ENCODE data around the gene DYNC1H1.
A peak's percentile ranks its signal among the peaks of the same experiment; 100 is the strongest.
"Not testable (repeated sequence)": the region's sequence is repeated elsewhere in the genome, so short reads cannot be mapped to it uniquely, and the experiment has no call there.

Gene DYNC1H1

GRCh38 chr14:102078361-102078791 is 114.0 kb downstream of the DYNC1H1 start:
- not testable (repeated sequence) for H3K9me3 Mint-ChIP-seq; DNase-seq (ENCODE audit: low spot score); H3K4me3 Mint-ChIP-seq; H3K27me3 Mint-ChIP-seq (ENCODE audit: low read depth)
- Mint-ChIP-seq H3K36me3 (ENCODE audit: low read depth) (peaks cover 59% of the 10 kb centered on the region), H3K4me1 (ENCODE audit: low read depth) (peaks cover 21% of the 10 kb centered on the region), H3K27ac (peak overlapping the region; percentile 7)

GRCh38 chr14:102078831-102079699 is 114.7 kb downstream of the DYNC1H1 start:
- Mint-ChIP-seq H3K27ac (peak overlapping the region; percentile 23), H3K27me3 (ENCODE audit: low read depth) (no peaks in the 10 kb centered on the region), H3K9me3 (no peaks in the 10 kb centered on the region), H3K4me3 (no peak overlapping the region), H3K36me3 (ENCODE audit: low read depth) (peaks cover 65% of the 10 kb centered on the region), H3K4me1 (ENCODE audit: low read depth) (peaks cover 28% of the 10 kb centered on the region)
- no peak for DNase-seq (ENCODE audit: low spot score)

- DNase-seq (ENCODE audit: low spot score): no peak
- H3K4me1 Mint-ChIP-seq (ENCODE audit: low read depth): peaks cover 34% of the 10 kb centered on the region
- H3K4me3 Mint-ChIP-seq: no peak overlapping the region
- no peak overlapping the region for H3K27ac Mint-ChIP-seq
- H3K27me3 Mint-ChIP-seq (ENCODE audit: low read depth): no peaks in the 10 kb centered on the region
- H3K36me3 Mint-ChIP-seq (ENCODE audit: low read depth): peaks cover 67% of the 10 kb centered on the region
- H3K9me3 Mint-ChIP-seq: no peaks in the 10 kb centered on the region
Observed at GRCh38 chr14:102079700-102079979, 115.3 kb downstream of the DYNC1H1 start.

- Mint-ChIP-seq H3K27ac (peak overlapping the region; percentile 36), H3K36me3 (ENCODE audit: low read depth) (peaks cover 75% of the 10 kb centered on the region), H3K4me3 (no peak overlapping the region), H3K9me3 (no peaks in the 10 kb centered on the region), H3K4me1 (ENCODE audit: low read depth) (peaks cover 41% of the 10 kb centered on the region), H3K27me3 (ENCODE audit: low read depth) (no peaks in the 10 kb centered on the region)
- DNase-seq (ENCODE audit: low spot score): no peak
Observed at GRCh38 chr14:102080183-102081080, 116.1 kb downstream of the DYNC1H1 start.

- H3K27ac Mint-ChIP-seq: no peak overlapping the region
- DNase-seq (ENCODE audit: low spot score): no peak
- no peaks in the 10 kb centered on the region for H3K9me3 Mint-ChIP-seq
- peaks cover 84% of the 10 kb centered on the region for H3K36me3 Mint-ChIP-seq (ENCODE audit: low read depth)
- H3K4me3 Mint-ChIP-seq: peak overlapping the region; percentile 88
- H3K4me1 Mint-ChIP-seq (ENCODE audit: low read depth): peaks cover 47% of the 10 kb centered on the region
- H3K27me3 Mint-ChIP-seq (ENCODE audit: low read depth): no peaks in the 10 kb centered on the region
Observed at GRCh38 chr14:102081231-102082080, 117.1 kb downstream of the DYNC1H1 start.

- Mint-ChIP-seq H3K4me1 (ENCODE audit: low read depth) (peaks cover 59% of the 10 kb centered on the region), H3K4me3 (peak overlapping the region; percentile 88), H3K36me3 (ENCODE audit: low read depth) (peaks cover 65% of the 10 kb centered on the region), H3K27ac (peak overlapping the region; percentile 97)
- H3K27me3 Mint-ChIP-seq (ENCODE audit: low read depth); H3K9me3 Mint-ChIP-seq; DNase-seq (ENCODE audit: low spot score): not testable (repeated sequence)
Observed at GRCh38 chr14:102084522-102084921, 120.1 kb downstream of the DYNC1H1 start.

- Mint-ChIP-seq H3K4me3 (peak overlapping the region; percentile 88), H3K27me3 (ENCODE audit: low read depth) (no peaks in the 10 kb centered on the region), H3K4me1 (ENCODE audit: low read depth) (peaks cover 61% of the 10 kb centered on the region), H3K36me3 (ENCODE audit: low read depth) (peaks cover 62% of the 10 kb centered on the region), H3K9me3 (no peaks in the 10 kb centered on the region), H3K27ac (peak overlapping the region; percentile 97)
- DNase-seq (ENCODE audit: low spot score): no peak
Observed at GRCh38 chr14:102084931-102085330, 120.6 kb downstream of the DYNC1H1 start.

- peaks cover 57% of the 10 kb centered on the region for H3K36me3 Mint-ChIP-seq (ENCODE audit: low read depth)
- no peak for DNase-seq (ENCODE audit: low spot score)
- peaks cover 63% of the 10 kb centered on the region for H3K4me1 Mint-ChIP-seq (ENCODE audit: low read depth)
- H3K27ac Mint-ChIP-seq: peak overlapping the region; percentile 97
- H3K9me3 Mint-ChIP-seq: no peaks in the 10 kb centered on the region
- H3K4me3 Mint-ChIP-seq: peak overlapping the region; percentile 88
- no peaks in the 10 kb centered on the region for H3K27me3 Mint-ChIP-seq (ENCODE audit: low read depth)
Observed at GRCh38 chr14:102085488-102085887, 121.1 kb downstream of the DYNC1H1 start.

- DNase-seq (ENCODE audit: low spot score): no peak
- peaks cover 51% of the 10 kb centered on the region for H3K36me3 Mint-ChIP-seq (ENCODE audit: low read depth)
- H3K27me3 Mint-ChIP-seq (ENCODE audit: low read depth): no peaks in the 10 kb centered on the region
- no peaks in the 10 kb centered on the region for H3K9me3 Mint-ChIP-seq
- peak overlapping the region; percentile 97 for H3K27ac Mint-ChIP-seq
- peaks cover 58% of the 10 kb centered on the region for H3K4me1 Mint-ChIP-seq (ENCODE audit: low read depth)
- H3K4me3 Mint-ChIP-seq: peak overlapping the region; percentile 88
Observed at GRCh38 chr14:102085948-102086708, 121.8 kb downstream of the DYNC1H1 start.

- no peaks in the 10 kb centered on the region for H3K9me3 Mint-ChIP-seq
- H3K27me3 Mint-ChIP-seq (ENCODE audit: low read depth): no peaks in the 10 kb centered on the region
- peaks cover 55% of the 10 kb centered on the region for H3K4me1 Mint-ChIP-seq (ENCODE audit: low read depth)
- DNase-seq (ENCODE audit: low spot score): no peak
- H3K4me3 Mint-ChIP-seq: peak overlapping the region; percentile 84
- H3K27ac Mint-ChIP-seq: peak overlapping the region; percentile 94
- peaks cover 46% of the 10 kb centered on the region for H3K36me3 Mint-ChIP-seq (ENCODE audit: low read depth)
Observed at GRCh38 chr14:102086709-102086971, 122.3 kb downstream of the DYNC1H1 start.

GRCh38 chr14:102086972-102087761 is 122.8 kb downstream of the DYNC1H1 start, which contains the start of gene HSP90AA1:
TSS of gene HSP90AA1 (minus strand) at chr14:102087044. CDS start at chr14:102086378, 666 bp downstream.
- Mint-ChIP-seq H3K36me3 (ENCODE audit: low read depth) (peaks cover 41% of the 10 kb centered on the region), H3K9me3 (no peaks in the 10 kb centered on the region), H3K4me3 (peak within 1 kb of the TSS; percentile 93), H3K27ac (peak within 1 kb of the TSS; percentile 97), H3K4me1 (ENCODE audit: low read depth) (peaks cover 49% of the 10 kb centered on the region), H3K27me3 (ENCODE audit: low read depth) (no peaks in the 10 kb centered on the region)
- peak; percentile 96 for DNase-seq (ENCODE audit: low spot score)

GRCh38 chr14:102087762-102088011 is 123.3 kb downstream of the DYNC1H1 start:
- Mint-ChIP-seq H3K4me3 (peak overlapping the region; percentile 93), H3K27ac (peak overlapping the region; percentile 88), H3K4me1 (ENCODE audit: low read depth) (peaks cover 48% of the 10 kb centered on the region), H3K27me3 (ENCODE audit: low read depth) (no peaks in the 10 kb centered on the region), H3K9me3 (no peaks in the 10 kb centered on the region), H3K36me3 (ENCODE audit: low read depth) (peaks cover 37% of the 10 kb centered on the region)
- DNase-seq (ENCODE audit: low spot score): no peak

All from T-helper 2 cell treated with Interferon-gamma antibody and Interleukin-4, amounts not matched to agents 5 μg/mL and 100 μg/mL, for 36 hours (primary cell).